A549 (cell line): ENCODE results near the gene SLCO3A1.

ENCODE experiments used
- CBX8 ChIP-seq: fragments of 200-600 bp; sonication (generic); IDR thresholded peaks from 2 replicates; pipeline ENCODE4 v1.6.1; 2016
- CEBPB ChIP-seq, 2 experiments: fragments of >200 bp in 1 of 2; sonication (Bioruptor Twin) in 1 of 2; formaldehyde crosslinking in 1 of 2; IDR thresholded peaks; 2 replicates each; pipeline ENCODE4 v1.6.1; 2012 to 2016
- CTCF ChIP-seq: fragments of >200 bp; sonication (Bioruptor Twin); formaldehyde crosslinking; IDR thresholded peaks from 3 replicates; pipeline ENCODE4 v1.5.1; 2016
- EHMT2 ChIP-seq: fragments of 200-600 bp; sonication (generic); IDR thresholded peaks from 2 replicates; pipeline ENCODE4 v1.6.1; 2016; ENCODE audit warnings: antibody characterized with exemption, low read depth, mild to moderate bottlenecking, moderate library complexity
- EP300 ChIP-seq, 2 experiments: fragments of >200 bp; sonication (Bioruptor Twin); formaldehyde crosslinking; IDR thresholded peaks; 2 replicates in 1 of 2; 3 replicates in 1 of 2; pipeline ENCODE4 v1.6.1; 2016 to 2017
- HDAC2 ChIP-seq: fragments of 200-600 bp; sonication (generic); IDR thresholded peaks from 2 replicates; pipeline ENCODE4 v1.6.1; 2016
- HMGXB4 ChIP-seq: fragments of 250-450 bp; sonication (Bioruptor Pico); IDR thresholded peaks from 2 replicates; pipeline ENCODE4 v1.5.0; 2021; ENCODE audit warnings: mild to moderate bottlenecking, moderate library complexity, borderline replicate concordance
- MYC ChIP-seq: IDR thresholded peaks from 2 replicates; pipeline ENCODE4 v1.6.1; 2012; ENCODE audit warnings: mild to moderate bottlenecking, inconsistent platforms, low read length, improper control_type of control experiment, borderline replicate concordance
- PBX3 ChIP-seq: IDR thresholded peaks from 2 replicates; pipeline ENCODE4 v1.6.1; 2012
- POLR2A ChIP-seq: IDR thresholded peaks from 2 replicates; pipeline ENCODE4 v1.6.1; 2012; ENCODE audit warnings: mild to moderate bottlenecking, low read length
- RAD21 ChIP-seq, 2 experiments: fragments of >200 bp in 1 of 2; sonication (Bioruptor Twin) in 1 of 2; formaldehyde crosslinking in 1 of 2; IDR thresholded peaks in 1 of 2; conservative IDR thresholded peaks in 1 of 2; 2 replicates in 1 of 2; 3 replicates in 1 of 2; pipeline ENCODE4 v1.6.1; 2012 to 2018; ENCODE audit warnings: inconsistent platforms in 1 of 2
- RFX5 ChIP-seq: fragments of 450-650 bp; IDR thresholded peaks from 2 replicates; pipeline ENCODE4 v1.7.1; 2014; ENCODE audit warnings: antibody characterized with exemption, mild to moderate bottlenecking, moderate library complexity
- ZNF302 ChIP-seq: fragments of 250-450 bp; sonication (Bioruptor Pico); IDR thresholded peaks from 2 replicates; pipeline ENCODE4 v1.9.0; 2021; ENCODE audit warnings: inconsistent platforms, mild to moderate bottlenecking, moderate library complexity

GRCh38 chr15:91874992-91875660 is 21.6 kb downstream of the SLCO3A1 start:
- TF ChIP-seq CTCF (no peak), ZNF302 (CRISPR knock-in tag) (no peak), RAD21 (conservative IDR thresholded peaks at IDR 0.05 in 1 of 2, IDR thresholded peaks at IDR 0.05 in 1 of 2) (no peak), EHMT2 (no peak), CEBPB (IDR thresholded peaks at IDR 0.05) (no peak), RFX5 (no peak), POLR2A (no peak), EP300 (IDR thresholded peaks at IDR 0.05) (no peak), PBX3 (no peak), HMGXB4 (no peak), CBX8 (no peak), HDAC2 (no peak), MYC (no peak)
